OCI-LY7 (cell line): ENCODE data around the gene BBS9. TPM values are rescaled to one million over a fixed set of nuclear protein-coding genes. Genes with fewer than 3 reads are reported as not detected.

Source experiments
- BruUV-seq: library from RNA; stranded (reverse); fragments of 400-500 nt; replicated peaks from 2 replicates; lab custom pipeline; 2021; lab: Mats Ljungman, UMichigan
- CTCF ChIA-PET: fragments of 300-600 bp; sonication (Branson Sonifier 250); formaldehyde crosslinking; loops from one replicate; lab custom pipeline; 2022; ENCODE audit warnings: antibody characterized with exemption; ENCODE audit not compliant: unreplicated experiment; lab: Charles Lee
- POLR2A ChIA-PET: fragments of 300-600 bp; sonication (Branson Sonifier 250); formaldehyde crosslinking; loops from one replicate; lab custom pipeline; 2022; ENCODE audit warnings: antibody characterized with exemption; lab: Charles Lee
- DNase-seq: peaks from one replicate; pipeline ENCODE4 v3.0.0-alpha.2; 2015; ENCODE audit warnings: low spot score
- H2AFZ ChIP-seq: fragments of 200-600 bp; sonication (generic), shearing (Covaris generic); 2 replicates; pipeline ENCODE4 v1.6.1; 2014; ENCODE audit warnings: mild to moderate bottlenecking, antibody characterized with exemption, low read length, moderate library complexity
- H3K27ac ChIP-seq: fragments of 200-600 bp; sonication (generic); 2 replicates; pipeline ENCODE4 v1.5.1; 2014; ENCODE audit warnings: mixed run types, low read depth, mild to moderate bottlenecking, moderate library complexity, low read length, inconsistent platforms; ENCODE audit not compliant: poor library complexity, severe bottlenecking
- H3K36me3 ChIP-seq: fragments of 200-600 bp; sonication (generic); 2 replicates; pipeline ENCODE4 v1.6.1; 2014; ENCODE audit warnings: mild to moderate bottlenecking, antibody characterized with exemption, low read length, moderate library complexity, mixed read lengths; ENCODE audit not compliant: insufficient read depth
- H3K4me1 ChIP-seq: fragments of 200-600 bp; sonication (generic); 2 replicates; pipeline ENCODE4 v1.5.1; 2014; ENCODE audit warnings: mild to moderate bottlenecking, low read length; ENCODE audit not compliant: insufficient read depth, poor library complexity, severe bottlenecking
- H3K4me2 ChIP-seq: fragments of 200-600 bp; sonication (generic); 2 replicates; pipeline ENCODE4 v1.6.1; 2014; ENCODE audit warnings: mild to moderate bottlenecking, low read length
- H3K4me3 ChIP-seq: fragments of 200-600 bp; sonication (generic); 2 replicates; pipeline ENCODE4 v1.5.1; 2014; ENCODE audit warnings: mild to moderate bottlenecking, low read depth, low read length; ENCODE audit not compliant: poor library complexity, severe bottlenecking
- H3K79me2 ChIP-seq: fragments of 200-600 bp; sonication (generic); 2 replicates; pipeline ENCODE4 v1.6.1; 2016; ENCODE audit warnings: low read depth, mild to moderate bottlenecking, low read length, moderate library complexity, mixed read lengths; ENCODE audit not compliant: insufficient read depth
- H3K9me2 ChIP-seq: fragments of 200-600 bp; sonication (generic); 2 replicates; pipeline ENCODE4 v1.6.1; 2016; ENCODE audit warnings: mild to moderate bottlenecking, low read length, mixed read lengths; ENCODE audit not compliant: insufficient read depth
- H3K9me3 ChIP-seq: fragments of 200-600 bp; sonication (generic); 2 replicates; pipeline ENCODE4 v1.6.1; 2014; ENCODE audit warnings: mild to moderate bottlenecking, mixed run types, low read length, mixed read lengths
- H4K20me1 ChIP-seq: fragments of 200-600 bp; sonication (generic); 2 replicates; pipeline ENCODE4 v1.6.1; 2014; ENCODE audit warnings: mild to moderate bottlenecking, antibody characterized with exemption, low read length, moderate library complexity, mixed read lengths; ENCODE audit not compliant: insufficient read depth
- CTCF ChIP-seq: fragments of 200-600 bp; sonication (generic); conservative IDR thresholded peaks from 2 replicates; pipeline ENCODE4 v1.5.1; 2014; ENCODE audit warnings: mild to moderate bottlenecking, antibody characterized with exemption, low read length, moderate library complexity, mixed read lengths
- EZH2phosphoT487 ChIP-seq: fragments of 200-600 bp; sonication (generic); IDR thresholded peaks from 2 replicates; pipeline ENCODE4 v1.6.1; 2018; ENCODE audit warnings: low read depth, borderline replicate concordance, mild to moderate bottlenecking, mixed run types, antibody characterized with exemption, low read length, moderate library complexity, mixed read lengths
- intact Hi-C: fragments of 100-400 bp; cut with micrococcal nuclease; formaldehyde crosslinking; loops from one replicate; pipeline ENCODE4 v1.10.0; 2022; ENCODE audit not compliant: unreplicated experiment
- total RNA-seq, 2 experiments: library from RNA; depleted of rRNA in 1 of 2; stranded (reverse); fragments of >200 nt in 1 of 2; shearing (Covaris generic) in 1 of 2; gene quantifications; 2 replicates each; pipeline ENCODE4 v1.2.3, GENCODE V29; 2014 to 2022

BBS9 gene
- total RNA-seq, 2 experiments from 2014 or later = 6.8 to 14.8 TPM

- POLR2A ChIA-PET = interaction anchor here (1.7 kb wide), 1 partner anchor 8 kb away, joined by 3 read pairs; no protein-coding TSS in a partner anchor
- H3K9me2 ChIP-seq = no peaks in the 10 kb centered on the region
- H3K4me3 ChIP-seq = no peak overlapping the region
- H3K36me3 ChIP-seq = no peaks in the 10 kb centered on the region
- no peak for DNase-seq
- H3K4me2 ChIP-seq = no peak overlapping the region
- no peaks in the 10 kb centered on the region for H3K9me3 ChIP-seq
- H3K79me2 ChIP-seq = no peaks in the 10 kb centered on the region
- CTCF ChIA-PET = no interaction called here
- no peak for TF ChIP-seq CTCF
- BruUV-seq = no TSS peak
- H3K4me1 ChIP-seq = no peaks in the 10 kb centered on the region
- H3K27ac ChIP-seq = no peak overlapping the region
- intact Hi-C loops = no loop called here
- H4K20me1 ChIP-seq = no peaks in the 10 kb centered on the region
- no peak overlapping the region for H2AFZ ChIP-seq
Observed at GRCh38 chr7:33495207-33495606, 365.8 kb downstream of the BBS9 start.

GRCh38 chr7:33497051-33497450 is 367.7 kb downstream of the BBS9 start:
- H2AFZ ChIP-seq = no peak overlapping the region
- H3K4me1 ChIP-seq = no peaks in the 10 kb centered on the region
- no peak overlapping the region for H3K4me3 ChIP-seq
- no peak overlapping the region for H3K4me2 ChIP-seq
- POLR2A ChIA-PET = interaction anchor here (0.6 to 1.4 kb wide), 4 partner anchors 13 to 922 kb away, joined by 3 read pairs; no protein-coding TSS in a partner anchor
- no TSS peak for BruUV-seq
- H3K9me2 ChIP-seq = no peaks in the 10 kb centered on the region
- CTCF ChIA-PET = no interaction called here
- no peaks in the 10 kb centered on the region for H3K9me3 ChIP-seq
- H3K79me2 ChIP-seq = no peaks in the 10 kb centered on the region
- no peaks in the 10 kb centered on the region for H4K20me1 ChIP-seq
- DNase-seq = no peak
- intact Hi-C loops = no loop called here
- H3K36me3 ChIP-seq = no peaks in the 10 kb centered on the region
- no peak overlapping the region for H3K27ac ChIP-seq
- TF ChIP-seq EZH2phosphoT487 = no peak
- TF ChIP-seq CTCF = no peak

- no TSS peak for BruUV-seq
- no peak overlapping the region for H3K27ac ChIP-seq
- H3K36me3 ChIP-seq = no peaks in the 10 kb centered on the region
- no peak for DNase-seq
- H2AFZ ChIP-seq = no peak overlapping the region
- H4K20me1 ChIP-seq = no peaks in the 10 kb centered on the region
- no peaks in the 10 kb centered on the region for H3K4me1 ChIP-seq
- ChIA-PET POLR2A (interaction anchor here (1.0 kb wide), 1 partner anchor 9 kb away, joined by 3 read pairs; no protein-coding TSS in a partner anchor), CTCF (no interaction called here)
- no peak for TF ChIP-seq CTCF
- TF ChIP-seq EZH2phosphoT487 = no peak
- H3K9me3 ChIP-seq = no peaks in the 10 kb centered on the region
- H3K9me2 ChIP-seq = no peaks in the 10 kb centered on the region
- H3K79me2 ChIP-seq = no peaks in the 10 kb centered on the region
- intact Hi-C loops = no loop called here
- no peak overlapping the region for H3K4me3 ChIP-seq
- no peak overlapping the region for H3K4me2 ChIP-seq
Observed at GRCh38 chr7:33500703-33501701, 371.6 kb downstream of the BBS9 start.
